ENCODE results near the gene GALC. TPM values are rescaled to one million over a fixed set of nuclear protein-coding genes. Genes with fewer than 3 reads are reported as not detected.

Gene GALC
- total RNA-seq, 1 experiment from 2014 or later = 19.9 TPM

- Histone ChIP-seq H3K9me3 (no peaks in the 10 kb centered on the region), H3K36me3 (ENCODE audit: control insufficient read depth, insufficient read depth, low read length) (no peaks in the 10 kb centered on the region), H3K4me3 (ENCODE audit: low read depth, low read length) (no peak overlapping the region), H3K27me3 (replicated peaks; ENCODE audit: control insufficient read depth, insufficient read depth, low read length) (no peaks in the 10 kb centered on the region), H3K4me1 (no peaks in the 10 kb centered on the region)
- no peak for DNase-seq
- no peak overlapping the region for H3K4me3 Mint-ChIP-seq (ENCODE audit: unreplicated experiment)
- no peak overlapping the region for H3K27ac Mint-ChIP-seq (ENCODE audit: unreplicated experiment)
- ChIA-PET CTCF (no interaction called here), POLR2A (no interaction called here)
- H3K4me1 Mint-ChIP-seq (ENCODE audit: low read depth, unreplicated experiment) = peaks cover 7% of the 10 kb centered on the region
- H3K27me3 Mint-ChIP-seq (ENCODE audit: insufficient read depth, unreplicated experiment) = peaks cover 9% of the 10 kb centered on the region
- intact Hi-C loops (cut with micrococcal nuclease; ENCODE audit: unreplicated experiment) = no loop called here
- H3K36me3 Mint-ChIP-seq (ENCODE audit: insufficient read depth, unreplicated experiment) = no peaks in the 10 kb centered on the region
- no peaks in the 10 kb centered on the region for H3K9me3 Mint-ChIP-seq (ENCODE audit: unreplicated experiment)
- BruUV-seq (replicated peaks) = no TSS peak
- no peak for TF ChIP-seq CTCF (IDR thresholded peaks at IDR 0.05; ENCODE audit: insufficient read depth in 1 of 2, low read depth in 1 of 2, low read length in 1 of 2, severe bottlenecking in 1 of 2, unreplicated experiment in 1 of 2)
Measured at GRCh38 chr14:88009486-88009885, 16.5 kb upstream of the GALC start.

- no peak for TF ChIP-seq CTCF (IDR thresholded peaks at IDR 0.05; ENCODE audit: insufficient read depth in 1 of 2, low read depth in 1 of 2, low read length in 1 of 2, severe bottlenecking in 1 of 2, unreplicated experiment in 1 of 2)
- BruUV-seq (replicated peaks) = no TSS peak
- Mint-ChIP-seq H3K27ac (ENCODE audit: unreplicated experiment) (no peak overlapping the region), H3K27me3 (ENCODE audit: insufficient read depth, unreplicated experiment) (peaks cover 6% of the 10 kb centered on the region), H3K9me3 (ENCODE audit: unreplicated experiment) (no peaks in the 10 kb centered on the region), H3K4me3 (ENCODE audit: unreplicated experiment) (no peak overlapping the region), H3K4me1 (ENCODE audit: low read depth, unreplicated experiment) (peaks cover 7% of the 10 kb centered on the region), H3K36me3 (ENCODE audit: insufficient read depth, unreplicated experiment) (no peaks in the 10 kb centered on the region)
- no peak for DNase-seq
- no peaks in the 10 kb centered on the region for H3K4me1 ChIP-seq
- H3K36me3 ChIP-seq (ENCODE audit: control insufficient read depth, insufficient read depth, low read length) = no peaks in the 10 kb centered on the region
- ChIA-PET POLR2A (no interaction called here), CTCF (no interaction called here)
- intact Hi-C loops (cut with micrococcal nuclease; ENCODE audit: unreplicated experiment) = no loop called here
- H3K9me3 ChIP-seq = no peaks in the 10 kb centered on the region
- no peaks in the 10 kb centered on the region for H3K27me3 ChIP-seq (replicated peaks; ENCODE audit: control insufficient read depth, insufficient read depth, low read length)
- H3K4me3 ChIP-seq (ENCODE audit: low read depth, low read length) = no peak overlapping the region
Measured at GRCh38 chr14:88008039-88008742, 15.2 kb upstream of the GALC start.

GRCh38 chr14:88007608-88008007 lies 14.6 kb upstream of the GALC start:
- BruUV-seq (replicated peaks) = no TSS peak
- CTCF ChIA-PET = no interaction called here
- Mint-ChIP-seq H3K27ac (ENCODE audit: unreplicated experiment) (no peak overlapping the region), H3K4me1 (ENCODE audit: low read depth, unreplicated experiment) (peaks cover 7% of the 10 kb centered on the region), H3K27me3 (ENCODE audit: insufficient read depth, unreplicated experiment) (peaks cover 6% of the 10 kb centered on the region), H3K9me3 (ENCODE audit: unreplicated experiment) (no peaks in the 10 kb centered on the region), H3K36me3 (ENCODE audit: insufficient read depth, unreplicated experiment) (no peaks in the 10 kb centered on the region), H3K4me3 (ENCODE audit: unreplicated experiment) (no peak overlapping the region)
- DNase-seq = no peak
- POLR2A ChIA-PET = no interaction called here
- Histone ChIP-seq H3K4me1 (no peaks in the 10 kb centered on the region), H3K36me3 (ENCODE audit: control insufficient read depth, insufficient read depth, low read length) (no peaks in the 10 kb centered on the region), H3K4me3 (ENCODE audit: low read depth, low read length) (no peak overlapping the region), H3K27me3 (replicated peaks; ENCODE audit: control insufficient read depth, insufficient read depth, low read length) (no peaks in the 10 kb centered on the region), H3K9me3 (no peaks in the 10 kb centered on the region)
- intact Hi-C loops (cut with micrococcal nuclease; ENCODE audit: unreplicated experiment) = no loop called here
- TF ChIP-seq CTCF (IDR thresholded peaks at IDR 0.05; ENCODE audit: insufficient read depth in 1 of 2, low read depth in 1 of 2, low read length in 1 of 2, severe bottlenecking in 1 of 2, unreplicated experiment in 1 of 2) = no peak

Data from Caco-2 (cell line).